GM12878 (cell line): Measurements from ENCODE around the gene MAP3K4. TPM values are rescaled to one million over a fixed set of nuclear protein-coding genes. Genes with fewer than 3 reads are reported as not detected.

Experiments
- ATAC-seq: fragments of 200-7000 bp; cut with Tn5 transposase; 3 replicates; pipeline ENCODE4 v1.9.1; 2020; ENCODE audit warnings: mild to moderate bottlenecking, moderate library complexity
- BruUV-seq: library from RNA; stranded (reverse); fragments of 400-500 nt; replicated peaks from 2 replicates; lab custom pipeline; 2021; lab: Mats Ljungman, UMichigan
- CTCF ChIA-PET: fragments of 300-600 bp; sonication (Branson Sonifier 250); formaldehyde crosslinking; extraction: SDS; loops from one replicate; lab custom pipeline; 2021; ENCODE audit warnings: inconsistent platforms; lab: Yijun Ruan, JAX
- POLR2A ChIA-PET: fragments of 350-600 bp; formaldehyde crosslinking; extraction: SDS; loops from one replicate; lab custom pipeline; 2021; ENCODE audit warnings: inconsistent platforms; lab: Charles Lee
- RAD21 ChIA-PET: fragments of 300-600 bp; sonication (Branson Sonifier 250); formaldehyde crosslinking; loops from one replicate; lab custom pipeline; 2023; ENCODE audit warnings: antibody characterized with exemption; ENCODE audit not compliant: unreplicated experiment; lab: Charles Lee
- SMC1A ChIA-PET: fragments of 300-600 bp; sonication (Branson Sonifier 250); formaldehyde crosslinking; loops from one replicate; lab custom pipeline; 2023; ENCODE audit not compliant: unreplicated experiment, uncharacterized antibody; lab: Charles Lee
- DNase-seq: peaks from one replicate; pipeline ENCODE4 v3.0.0-alpha.2; 2011; ENCODE audit warnings: low read depth, low spot score
- FAIRE-seq: peaks from 3 replicates; lab custom pipeline; 2011; peaks lifted over from hg19 to GRCh38; lab: Jason Lieb, UNC
- H2AFZ ChIP-seq: 2 replicates; pipeline ENCODE4 v1.6.0; 2011; ENCODE audit warnings: low read depth, low read length, control low read depth; ENCODE audit not compliant: control insufficient read depth
- H3K27ac ChIP-seq: 2 replicates; pipeline ENCODE4 v1.5.1; 2011; ENCODE audit warnings: control low read depth; ENCODE audit not compliant: control insufficient read depth, insufficient read depth
- H3K27me3 ChIP-seq, 2 experiments: replicated peaks in 1 of 2; 2 replicates each; pipeline versions ENCODE4 v1.6.0 to v1.6.1; 2011; ENCODE audit warnings: low read length in 1 of 2; ENCODE audit not compliant: control insufficient read depth in 2 of 2, insufficient read depth in 2 of 2
- H3K36me3 ChIP-seq, 2 experiments: 2 replicates each; pipeline ENCODE4 v1.5.1; 2011; ENCODE audit warnings: low read length in 1 of 2; ENCODE audit not compliant: control insufficient read depth in 2 of 2, insufficient read depth in 2 of 2
- H3K4me1 ChIP-seq: 2 replicates; pipeline ENCODE4 v1.6.1; 2011; ENCODE audit warnings: mild to moderate bottlenecking, low read length, moderate library complexity, mixed read lengths; ENCODE audit not compliant: control insufficient read depth, insufficient read depth
- H3K4me2 ChIP-seq: 2 replicates; pipeline ENCODE4 v1.6.0; 2011; ENCODE audit warnings: control low read depth; ENCODE audit not compliant: control insufficient read depth, insufficient read depth
- H3K4me3 ChIP-seq: fragments of 200-600 bp; sonication (generic); 2 replicates; pipeline ENCODE4 v1.5.1; 2016
- H3K79me2 ChIP-seq: 2 replicates; pipeline ENCODE4 v1.6.0; 2011; ENCODE audit warnings: low read length; ENCODE audit not compliant: control insufficient read depth, insufficient read depth
- H3K9ac ChIP-seq: 2 replicates; pipeline ENCODE4 v1.8.0; 2011; ENCODE audit warnings: low read length, control low read depth, mixed read lengths; ENCODE audit not compliant: control insufficient read depth, insufficient read depth
- H3K9me3 ChIP-seq: replicated peaks from 3 replicates; pipeline ENCODE4 v1.5.1; 2011; ENCODE audit warnings: mild to moderate bottlenecking, low read length; ENCODE audit not compliant: control insufficient read depth, insufficient read depth
- H4K20me1 ChIP-seq: 2 replicates; pipeline ENCODE4 v1.6.0; 2011; ENCODE audit not compliant: control insufficient read depth, insufficient read depth
- CBFB ChIP-seq: IDR thresholded peaks from 2 replicates; pipeline ENCODE4 v1.6.1; 2016; ENCODE audit warnings: antibody characterized with exemption, low read depth
- CREB1 ChIP-seq: IDR thresholded peaks from 2 replicates; pipeline ENCODE4 v1.6.1; 2012; ENCODE audit warnings: low read depth, mild to moderate bottlenecking, inconsistent platforms
- CREM ChIP-seq: IDR thresholded peaks from 2 replicates; pipeline ENCODE4 v1.6.1; 2014; ENCODE audit warnings: antibody characterized with exemption, low read depth
- EED ChIP-seq: sonication (generic); IDR thresholded peaks from 2 replicates; pipeline ENCODE4 v1.6.1; 2016; ENCODE audit warnings: antibody characterized with exemption, low read depth
- ETV6 ChIP-seq, 2 experiments: fragments of 450-650 bp in 1 of 2; IDR thresholded peaks in 1 of 2; conservative IDR thresholded peaks in 1 of 2; 2 replicates each; pipeline ENCODE4 v1.6.1; 2014; ENCODE audit warnings: antibody characterized with exemption in 1 of 2, borderline replicate concordance in 1 of 2, low read depth in 1 of 2, mild to moderate bottlenecking in 1 of 2, moderate library complexity in 1 of 2
- EZH2 ChIP-seq: IDR thresholded peaks from 2 replicates; pipeline ENCODE4 v1.6.1; 2012; ENCODE audit warnings: low read depth, mild to moderate bottlenecking, control low read depth, inconsistent platforms, low read length, borderline replicate concordance; ENCODE audit not compliant: control insufficient read depth
- FOXM1 ChIP-seq: IDR thresholded peaks from 2 replicates; pipeline ENCODE4 v1.6.1; 2012; ENCODE audit warnings: low read depth, mild to moderate bottlenecking, inconsistent platforms, low read length, moderate library complexity
- JUND ChIP-seq: IDR thresholded peaks from 2 replicates; pipeline ENCODE4 v1.6.1; 2012; ENCODE audit warnings: low read depth, mild to moderate bottlenecking, low read length, improper control_type of control experiment, moderate library complexity
- NFIC ChIP-seq: IDR thresholded peaks from 2 replicates; pipeline ENCODE4 v1.6.1; 2012; ENCODE audit warnings: low read depth, mild to moderate bottlenecking, inconsistent platforms, low read length, moderate library complexity
- NFYA ChIP-seq: IDR thresholded peaks from 2 replicates; pipeline ENCODE4 v1.6.1; 2011; ENCODE audit warnings: low read depth, mild to moderate bottlenecking, low read length, improper control_type of control experiment, borderline replicate concordance
- NFYB ChIP-seq: IDR thresholded peaks from 2 replicates; pipeline ENCODE4 v1.6.1; 2011; ENCODE audit warnings: low read depth, mild to moderate bottlenecking, low read length, improper control_type of control experiment, moderate library complexity; ENCODE audit not compliant: insufficient read depth
- PML ChIP-seq: IDR thresholded peaks from 2 replicates; pipeline ENCODE4 v1.6.1; 2012; ENCODE audit warnings: low read length, inconsistent platforms
- RUNX3 ChIP-seq: IDR thresholded peaks from 2 replicates; pipeline ENCODE4 v1.6.1; 2012; ENCODE audit warnings: low read length, inconsistent platforms
- SRF ChIP-seq, 2 experiments: IDR thresholded peaks; 2 replicates each; pipeline ENCODE4 v1.6.1; 2011; ENCODE audit warnings: low read depth in 2 of 2, low read length in 2 of 2, mild to moderate bottlenecking in 1 of 2, moderate library complexity in 1 of 2
- STAT1 ChIP-seq: fragments of 450-650 bp; conservative IDR thresholded peaks from 2 replicates; pipeline ENCODE4 v1.6.1; 2014; ENCODE audit warnings: antibody characterized with exemption, mild to moderate bottlenecking
- ZNF217 ChIP-seq: fragments of 450-650 bp; IDR thresholded peaks from 2 replicates; pipeline ENCODE4 v1.6.1; 2017; ENCODE audit warnings: antibody characterized with exemption, mild to moderate bottlenecking
- ZNF24 ChIP-seq: fragments of 450-650 bp; IDR thresholded peaks from 2 replicates; pipeline ENCODE4 v1.6.1; 2017; ENCODE audit warnings: antibody characterized with exemption, mild to moderate bottlenecking
- WGBS: methylation state at CpG from one replicate; pipeline ENCODE4 v1.1.6; 2016; ENCODE audit warnings: low lambda C conversion rate; ENCODE audit not compliant: insufficient replicate concordance, insufficient coverage; ENCODE audit errors: missing lambda C conversion rate; 5-methylcytosine and 5-hydroxymethylcytosine counted together
- in situ Hi-C: fragments of 300-500 bp; cut with MboI; formaldehyde crosslinking; loops from 9 replicates; pipeline ENCODE4 v1.14.3; 2018; ENCODE audit warnings: mixed read lengths
- intact Hi-C: fragments of 100-400 bp; cut with micrococcal nuclease; formaldehyde crosslinking; loops from one replicate; pipeline ENCODE4 v1.14.2; 2022; ENCODE audit not compliant: unreplicated experiment
- polyA plus RNA-seq, 11 experiments: library from polyadenylated mRNA; depleted of rRNA in 4 of 11; unstranded in 6 of 11; stranded (reverse) in 5 of 11; fragments of >200 nt; fragmentation: Nextera tagmentation in 4 of 11; fragmentation: Illumina TruSeq in 1 of 11; extraction: Ambion mirVana in 4 of 11; extraction: Trizol in 1 of 11; gene quantifications; 1 replicate in 1 of 11; 2 replicates in 10 of 11; pipeline versions ENCODE4 v1.2.1 to v1.2.3, GENCODE V29; 2011 to 2016; ENCODE audit warnings: inconsistent platforms in 2 of 11, missing spikeins in 2 of 11, low read depth in 1 of 11
- total RNA-seq, 4 experiments: library from RNA; depleted of rRNA in 3 of 4; stranded (reverse); fragments of >200 nt in 3 of 4; fragmentation: Illumina TruSeq in 1 of 4; extraction: Trizol in 1 of 4; gene quantifications; 2 replicates each; pipeline versions ENCODE4 v1.2.1 to v1.2.3, GENCODE V29; 2013 to 2021
- TF ChIP-seq, protein P1 (sequence below): fragments of 450-650 bp; IDR thresholded peaks from 2 replicates; pipeline ENCODE4 v1.6.1; 2016; ENCODE audit warnings: mild to moderate bottlenecking
- TF ChIP-seq, protein P2 (sequence below): fragments of 450-650 bp; conservative IDR thresholded peaks from 2 replicates; pipeline ENCODE4 v1.6.1; 2017; ENCODE audit warnings: mild to moderate bottlenecking, moderate library complexity
- TF ChIP-seq, protein P3 (sequence below): fragments of 450-650 bp; IDR thresholded peaks from 2 replicates; pipeline ENCODE4 v1.6.1; 2017; ENCODE audit warnings: mild to moderate bottlenecking

The MAP3K4 gene
- total and polyA plus RNA-seq, 10 of the 15 experiments (the other 5 are each of a cell fraction or from before 2014, with no cell fraction given), result 14.0 to 44.5 (median 23.1) TPM

DNA sequence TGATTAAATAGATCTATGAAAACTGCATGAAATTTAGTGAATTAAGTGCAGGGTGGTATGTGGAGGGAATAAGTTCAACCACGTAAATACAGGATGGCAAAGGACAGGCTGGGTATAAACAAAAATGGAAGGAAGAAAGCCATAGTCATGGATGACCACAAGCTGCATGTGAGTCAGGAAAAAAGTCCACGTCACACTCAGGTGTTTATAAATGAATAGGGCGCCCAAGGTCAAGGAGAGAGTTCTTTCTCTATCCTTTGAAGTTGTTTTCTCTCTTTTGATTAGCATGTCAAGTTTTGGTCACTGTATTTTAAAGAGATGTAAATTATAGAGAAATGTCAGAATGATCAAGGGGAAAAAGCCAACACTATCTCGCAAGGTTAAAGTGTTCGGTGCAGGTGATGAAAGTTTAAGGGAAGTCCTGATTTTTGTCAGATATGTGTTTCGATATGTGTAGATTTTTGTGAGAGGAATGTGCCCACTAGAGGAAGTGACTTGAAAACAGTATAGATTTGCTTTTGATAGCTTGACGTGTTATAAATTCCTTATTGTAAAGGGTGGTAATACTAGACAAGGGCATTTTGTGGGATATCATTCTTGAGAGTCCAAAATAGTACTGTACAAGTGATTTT is 58.7 kb downstream of the MAP3K4 start:
- intact Hi-C loops, result no loop called here
- TF ChIP-seq EZH2, result no peak
- TF ChIP-seq EED, result no peak
- TF ChIP-seq FOXM1, result no peak
- TF ChIP-seq SRF (IDR thresholded peaks at IDR 0.05; ENCODE audit: low read depth in 2 of 2, low read length in 2 of 2), result no peak
- no peak for TF ChIP-seq PML
- TF ChIP-seq NFIC, result peak; percentile 41; the same call in 1 of the 2 replicates
- TF ChIP-seq CREM, result no peak; the same call in 1 of the 2 replicates
- TF ChIP-seq CREB1, result 0 out of 2 replicates have a peak, but pooled peaks have one; percentile 12
- TF ChIP-seq CBFB, result peak; percentile 37; the same call in 1 of the 2 replicates
- TF ChIP-seq, protein P1, sequence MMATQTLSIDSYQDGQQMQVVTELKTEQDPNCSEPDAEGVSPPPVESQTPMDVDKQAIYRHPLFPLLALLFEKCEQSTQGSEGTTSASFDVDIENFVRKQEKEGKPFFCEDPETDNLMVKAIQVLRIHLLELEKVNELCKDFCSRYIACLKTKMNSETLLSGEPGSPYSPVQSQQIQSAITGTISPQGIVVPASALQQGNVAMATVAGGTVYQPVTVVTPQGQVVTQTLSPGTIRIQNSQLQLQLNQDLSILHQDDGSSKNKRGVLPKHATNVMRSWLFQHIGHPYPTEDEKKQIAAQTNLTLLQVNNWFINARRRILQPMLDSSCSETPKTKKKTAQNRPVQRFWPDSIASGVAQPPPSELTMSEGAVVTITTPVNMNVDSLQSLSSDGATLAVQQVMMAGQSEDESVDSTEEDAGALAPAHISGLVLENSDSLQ, result no peak
- TF ChIP-seq, protein P2, sequence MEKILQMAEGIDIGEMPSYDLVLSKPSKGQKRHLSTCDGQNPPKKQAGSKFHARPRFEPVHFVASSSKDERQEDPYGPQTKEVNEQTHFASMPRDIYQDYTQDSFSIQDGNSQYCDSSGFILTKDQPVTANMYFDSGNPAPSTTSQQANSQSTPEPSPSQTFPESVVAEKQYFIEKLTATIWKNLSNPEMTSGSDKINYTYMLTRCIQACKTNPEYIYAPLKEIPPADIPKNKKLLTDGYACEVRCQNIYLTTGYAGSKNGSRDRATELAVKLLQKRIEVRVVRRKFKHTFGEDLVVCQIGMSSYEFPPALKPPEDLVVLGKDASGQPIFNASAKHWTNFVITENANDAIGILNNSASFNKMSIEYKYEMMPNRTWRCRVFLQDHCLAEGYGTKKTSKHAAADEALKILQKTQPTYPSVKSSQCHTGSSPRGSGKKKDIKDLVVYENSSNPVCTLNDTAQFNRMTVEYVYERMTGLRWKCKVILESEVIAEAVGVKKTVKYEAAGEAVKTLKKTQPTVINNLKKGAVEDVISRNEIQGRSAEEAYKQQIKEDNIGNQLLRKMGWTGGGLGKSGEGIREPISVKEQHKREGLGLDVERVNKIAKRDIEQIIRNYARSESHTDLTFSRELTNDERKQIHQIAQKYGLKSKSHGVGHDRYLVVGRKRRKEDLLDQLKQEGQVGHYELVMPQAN, result no peak
- peak; percentile 55 for TF ChIP-seq RUNX3
- no peak for TF ChIP-seq NFYB
- TF ChIP-seq JUND, result no peak
- peak in 1 of 2 experiments; percentile 25; a peak in 1 of 4 replicates for TF ChIP-seq ETV6 (conservative IDR thresholded peaks at IDR 0.05 in 1 of 2, IDR thresholded peaks at IDR 0.05 in 1 of 2; ENCODE audit: borderline replicate concordance in 1 of 2, low read depth in 1 of 2)
- TF ChIP-seq ZNF24, result no peak
- TF ChIP-seq NFYA, result no peak
- no peak for TF ChIP-seq ZNF217
- TF ChIP-seq STAT1, result no peak
- TF ChIP-seq, protein P3, sequence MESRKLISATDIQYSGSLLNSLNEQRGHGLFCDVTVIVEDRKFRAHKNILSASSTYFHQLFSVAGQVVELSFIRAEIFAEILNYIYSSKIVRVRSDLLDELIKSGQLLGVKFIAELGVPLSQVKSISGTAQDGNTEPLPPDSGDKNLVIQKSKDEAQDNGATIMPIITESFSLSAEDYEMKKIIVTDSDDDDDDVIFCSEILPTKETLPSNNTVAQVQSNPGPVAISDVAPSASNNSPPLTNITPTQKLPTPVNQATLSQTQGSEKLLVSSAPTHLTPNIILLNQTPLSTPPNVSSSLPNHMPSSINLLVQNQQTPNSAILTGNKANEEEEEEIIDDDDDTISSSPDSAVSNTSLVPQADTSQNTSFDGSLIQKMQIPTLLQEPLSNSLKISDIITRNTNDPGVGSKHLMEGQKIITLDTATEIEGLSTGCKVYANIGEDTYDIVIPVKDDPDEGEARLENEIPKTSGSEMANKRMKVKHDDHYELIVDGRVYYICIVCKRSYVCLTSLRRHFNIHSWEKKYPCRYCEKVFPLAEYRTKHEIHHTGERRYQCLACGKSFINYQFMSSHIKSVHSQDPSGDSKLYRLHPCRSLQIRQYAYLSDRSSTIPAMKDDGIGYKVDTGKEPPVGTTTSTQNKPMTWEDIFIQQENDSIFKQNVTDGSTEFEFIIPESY, result no peak

More for the DNA sequence above, 58.7 kb downstream of the MAP3K4 start:
- Histone ChIP-seq H3K27ac (peak overlapping the region; percentile 14; the same call in 1 of the 2 replicates), H3K9me3 (no peaks in the 10 kb centered on the region), H3K79me2 (no peaks in the 10 kb centered on the region), H3K4me3 (no peak overlapping the region), H3K9ac (no peak overlapping the region), H3K4me2 (peak overlapping the region; percentile 41), H3K4me1 (no peaks in the 10 kb centered on the region), H3K36me3 (peaks cover 0 to 2% of the 10 kb centered on the region in 2 experiments; a peak in 2 of 4 replicates), H4K20me1 (no peaks in the 10 kb centered on the region), H3K27me3 (no peaks in the 10 kb centered on the region), H2AFZ (no peak overlapping the region)
- ChIA-PET CTCF (no interaction called here), POLR2A (no interaction called here), RAD21 (no interaction called here), SMC1A (interaction anchor here (0.8 to 1.0 kb wide), 2 partner anchors 47 to 58 kb away, joined by 3 to 4 read pairs; no protein-coding TSS in a partner anchor)
- no peak for DNase-seq
- 98% methylated on average over 7 of the region's 7 CpGs for WGBS
- in situ Hi-C loops, result no loop called here
- peak; percentile 7 for FAIRE-seq
- ATAC-seq, result no peak
- no TSS peak for BruUV-seq
